Measurements from ENCODE around the gene LRP5. TPM values are rescaled to one million over a fixed set of nuclear protein-coding genes. Genes with fewer than 3 reads are reported as not detected.

LRP5 gene
- total and polyA plus RNA-seq, 2 donors = 10.1 to 22.1 TPM

DNA sequence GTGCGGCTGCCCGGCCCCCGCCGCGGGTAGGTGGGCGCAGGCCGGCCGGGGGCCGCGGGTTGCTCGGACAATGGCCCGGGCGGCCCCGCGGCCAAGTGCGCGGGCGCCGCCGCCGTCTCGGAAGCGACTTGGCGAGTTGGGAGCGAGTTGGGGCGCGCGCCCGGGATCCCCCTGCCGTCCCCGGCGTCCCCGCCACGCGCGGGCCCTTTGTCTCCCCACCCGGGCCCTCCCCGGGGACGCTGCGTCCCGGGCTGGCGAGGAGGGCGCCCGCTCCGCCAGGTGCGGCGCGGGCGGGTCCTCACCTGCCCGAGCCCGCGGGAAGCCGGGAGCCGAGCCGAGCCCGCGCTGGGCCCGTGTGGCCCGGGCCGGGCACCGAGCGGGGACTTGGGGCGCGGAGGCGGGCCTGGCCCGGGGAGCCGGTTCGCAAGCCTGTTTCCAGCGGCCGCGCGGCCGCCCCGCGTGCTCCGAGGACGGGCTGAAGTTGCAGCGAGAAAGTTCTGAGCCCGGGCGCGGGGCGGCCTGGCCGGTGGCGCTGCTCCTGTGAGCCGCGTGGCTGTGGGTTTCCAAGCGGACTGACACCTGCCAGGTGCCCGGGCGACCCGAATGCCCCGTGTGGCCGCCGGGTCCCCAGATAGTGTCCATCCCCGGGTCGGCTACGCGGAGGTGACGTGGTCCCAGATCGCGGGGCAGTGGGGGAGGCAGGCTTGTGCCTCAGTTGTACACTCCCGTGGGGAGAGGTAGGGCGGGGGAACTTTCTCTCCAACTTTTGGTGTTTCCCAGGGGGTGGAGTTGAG is 586 bp downstream of the LRP5 start:
- Histone ChIP-seq H3K4me3 (ENCODE audit: low read length in 2 of 2) (peak overlapping the region; percentile 62 to 83), H3K9me3 (ENCODE audit: control insufficient read depth in 2 of 2, insufficient read depth in 1 of 2, low read length in 1 of 2) (peaks cover 0 to 11% of the 10 kb centered on the region in 2 donors), H3K27me3 (ENCODE audit: control insufficient read depth in 2 of 2, insufficient read depth in 1 of 2, low read length in 1 of 2) (peaks cover 0 to 10% of the 10 kb centered on the region in 2 donors), H3K36me3 (ENCODE audit: control insufficient read depth in 2 of 2, insufficient read depth in 2 of 2, low read length in 1 of 2) (no peaks in the 10 kb centered on the region), H3K27ac (ENCODE audit: low read depth in 1 of 2, low read length in 1 of 2) (peak overlapping the region in 1 of 2 donors; percentile 39), H3K4me1 (ENCODE audit: control insufficient read depth in 2 of 2, insufficient read depth in 2 of 2, low read length in 2 of 2) (peaks cover 20 to 46% of the 10 kb centered on the region in 2 donors)
- DNase-seq (ENCODE audit: low read depth in 6 of 9, low spot score in 9 of 9) = no peak
- under 1% methylated on average over 102 of the region's 102 CpGs for WGBS

DNA sequence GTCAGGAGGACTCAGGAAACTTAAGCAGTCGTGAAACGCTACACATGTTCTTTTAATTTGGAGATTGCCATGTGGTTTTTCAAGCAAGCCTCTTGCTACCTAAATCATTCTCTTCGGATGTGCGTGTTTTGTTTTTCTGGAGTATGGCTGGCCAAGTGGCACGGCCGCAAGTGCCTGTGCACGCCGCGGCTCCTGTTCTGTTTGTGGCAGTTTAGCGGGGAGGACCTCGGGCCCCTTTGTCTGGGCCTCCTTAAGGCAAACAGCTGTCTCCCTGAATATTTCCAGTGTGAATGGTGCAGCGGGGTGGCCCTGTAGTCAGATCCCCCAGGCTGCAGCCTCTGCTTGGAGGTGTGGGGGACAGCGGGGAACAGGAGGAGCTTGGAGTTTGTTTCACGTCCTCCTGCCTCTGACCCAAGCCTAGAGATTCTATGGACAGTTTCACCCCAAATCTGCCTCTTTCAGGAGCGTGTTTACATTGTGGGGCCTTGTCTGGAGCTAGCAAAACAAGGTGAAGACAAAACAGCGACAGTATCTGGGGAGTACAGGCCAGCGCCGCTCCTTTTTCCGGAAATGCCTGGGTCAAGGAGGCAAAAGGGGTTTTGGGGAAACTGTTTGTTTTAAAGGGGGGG is 1.3 kb downstream of the LRP5 start:
- H3K4me3 ChIP-seq (ENCODE audit: low read length in 2 of 2) = peak overlapping the region; percentile 62 to 83
- H3K27me3 ChIP-seq (ENCODE audit: control insufficient read depth in 2 of 2, insufficient read depth in 1 of 2, low read length in 1 of 2) = peaks cover 0 to 10% of the 10 kb centered on the region in 2 donors
- peak in 1 of 9 donors; percentile 52 for DNase-seq (ENCODE audit: low read depth in 6 of 9, low spot score in 9 of 9)
- H3K9me3 ChIP-seq (ENCODE audit: control insufficient read depth in 2 of 2, insufficient read depth in 1 of 2, low read length in 1 of 2) = peaks cover 0 to 11% of the 10 kb centered on the region in 2 donors
- WGBS = 9% methylated on average over 19 of the region's 19 CpGs
- H3K4me1 ChIP-seq (ENCODE audit: control insufficient read depth in 2 of 2, insufficient read depth in 2 of 2, low read length in 2 of 2) = peaks cover 20 to 46% of the 10 kb centered on the region in 2 donors
- H3K36me3 ChIP-seq (ENCODE audit: control insufficient read depth in 2 of 2, insufficient read depth in 2 of 2, low read length in 1 of 2) = no peaks in the 10 kb centered on the region
- H3K27ac ChIP-seq (ENCODE audit: low read depth in 1 of 2, low read length in 1 of 2) = peak overlapping the region; percentile 25 to 39

DNA sequence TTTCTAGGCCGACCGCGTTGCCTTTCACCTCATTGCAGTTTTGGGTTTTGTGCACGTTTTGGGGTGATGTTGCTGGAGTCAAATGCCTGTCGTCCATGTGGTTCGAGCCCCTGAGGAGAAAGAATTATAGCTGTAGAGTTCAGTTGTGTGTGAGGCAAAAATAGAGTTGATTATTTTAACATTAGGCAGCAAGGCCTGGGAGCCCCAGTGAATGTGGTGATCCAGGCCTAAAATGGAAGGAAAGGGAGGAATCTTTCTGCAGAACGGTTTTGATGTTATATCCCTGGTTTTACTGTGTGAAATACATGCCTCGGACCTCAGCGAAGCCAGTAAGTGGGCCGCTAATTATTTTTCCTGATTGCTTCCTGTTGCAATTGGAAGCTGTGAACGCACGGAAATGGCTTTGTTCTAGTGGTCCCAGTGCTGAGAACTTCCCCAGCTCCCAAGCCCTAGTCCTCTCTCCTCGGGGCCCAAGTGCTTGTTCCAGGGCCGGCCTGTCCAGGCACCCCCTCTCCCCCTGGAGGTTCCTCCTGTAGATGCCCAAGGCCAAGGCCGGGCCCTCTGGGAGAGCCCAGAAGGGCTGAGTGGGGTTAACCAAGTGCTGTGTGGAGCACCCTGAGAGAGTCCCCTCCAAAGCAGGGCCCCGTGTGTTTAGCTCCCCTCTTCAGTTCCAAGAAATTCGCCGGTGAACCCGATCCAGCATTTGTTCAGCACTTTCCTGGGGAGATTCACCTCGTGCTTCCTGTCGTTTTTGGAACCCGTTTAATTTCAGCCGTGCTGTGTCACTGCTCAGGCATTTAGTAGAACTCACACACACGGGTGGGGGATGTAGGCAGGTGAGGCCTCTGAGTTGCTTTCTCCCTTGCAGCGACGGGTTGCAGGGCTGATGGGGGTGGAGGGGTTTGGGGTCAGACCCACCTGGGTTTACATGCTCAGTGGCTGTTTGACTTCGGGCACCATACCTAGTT is 2.1 kb downstream of the LRP5 start:
- 30% methylated on average over 27 of the region's 27 CpGs for WGBS
- DNase-seq (ENCODE audit: low read depth in 6 of 9, low spot score in 9 of 9) = peak in 1 of 9 donors; percentile 63
- Histone ChIP-seq H3K27ac (ENCODE audit: low read depth in 1 of 2, low read length in 1 of 2) (peak overlapping the region; percentile 64 to 80), H3K4me1 (ENCODE audit: control insufficient read depth in 2 of 2, insufficient read depth in 2 of 2, low read length in 2 of 2) (peaks cover 20 to 46% of the 10 kb centered on the region in 2 donors), H3K9me3 (ENCODE audit: control insufficient read depth in 2 of 2, insufficient read depth in 1 of 2, low read length in 1 of 2) (peaks cover 0 to 11% of the 10 kb centered on the region in 2 donors), H3K36me3 (ENCODE audit: control insufficient read depth in 2 of 2, insufficient read depth in 2 of 2, low read length in 1 of 2) (no peaks in the 10 kb centered on the region), H3K4me3 (ENCODE audit: low read length in 2 of 2) (peak overlapping the region; percentile 62 to 83), H3K27me3 (ENCODE audit: control insufficient read depth in 2 of 2, insufficient read depth in 1 of 2, low read length in 1 of 2) (peaks cover 0 to 10% of the 10 kb centered on the region in 2 donors)

DNA sequence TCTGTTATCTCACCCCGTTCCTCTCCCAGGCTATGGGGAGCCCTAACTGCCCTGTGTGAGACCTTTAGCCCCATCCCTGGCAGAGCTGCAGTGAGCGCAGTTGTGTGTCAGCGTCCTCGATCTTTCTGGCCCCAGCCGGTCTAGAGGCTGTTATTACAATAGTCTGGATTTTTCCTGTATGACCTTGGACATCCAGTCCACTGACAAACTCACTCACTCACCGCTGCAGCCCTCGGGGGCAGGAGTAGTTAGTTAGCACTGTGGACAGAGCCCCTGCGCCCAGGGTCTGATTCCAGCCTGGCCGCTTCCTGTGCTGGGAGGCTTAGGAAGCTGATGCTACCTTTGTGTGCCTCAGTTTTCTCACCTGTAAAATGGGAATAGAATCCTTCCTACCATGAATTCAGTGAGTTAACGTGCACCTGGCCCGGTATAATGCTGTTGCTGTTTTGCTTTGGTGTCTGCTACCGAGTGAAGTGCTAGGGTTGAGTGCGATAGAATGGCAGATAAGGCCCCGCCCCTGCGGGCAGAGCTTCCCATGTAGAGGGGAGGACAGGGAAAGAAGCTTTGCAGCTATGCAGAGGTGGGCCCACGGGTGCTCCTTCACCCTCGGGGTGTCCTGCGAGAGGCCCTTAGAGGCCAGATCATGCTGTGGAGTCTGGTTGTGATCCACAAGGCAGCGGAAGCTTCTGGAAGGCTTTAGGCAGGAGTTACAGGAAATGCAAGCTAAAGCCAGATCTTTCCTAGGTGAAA is 3.0 kb downstream of the LRP5 start:
- no peak overlapping the region for H3K4me3 ChIP-seq (ENCODE audit: low read length in 2 of 2)
- peak in 3 of 9 donors; percentile 33 to 67 (median 55) for DNase-seq (ENCODE audit: low read depth in 6 of 9, low spot score in 9 of 9)

DNA sequence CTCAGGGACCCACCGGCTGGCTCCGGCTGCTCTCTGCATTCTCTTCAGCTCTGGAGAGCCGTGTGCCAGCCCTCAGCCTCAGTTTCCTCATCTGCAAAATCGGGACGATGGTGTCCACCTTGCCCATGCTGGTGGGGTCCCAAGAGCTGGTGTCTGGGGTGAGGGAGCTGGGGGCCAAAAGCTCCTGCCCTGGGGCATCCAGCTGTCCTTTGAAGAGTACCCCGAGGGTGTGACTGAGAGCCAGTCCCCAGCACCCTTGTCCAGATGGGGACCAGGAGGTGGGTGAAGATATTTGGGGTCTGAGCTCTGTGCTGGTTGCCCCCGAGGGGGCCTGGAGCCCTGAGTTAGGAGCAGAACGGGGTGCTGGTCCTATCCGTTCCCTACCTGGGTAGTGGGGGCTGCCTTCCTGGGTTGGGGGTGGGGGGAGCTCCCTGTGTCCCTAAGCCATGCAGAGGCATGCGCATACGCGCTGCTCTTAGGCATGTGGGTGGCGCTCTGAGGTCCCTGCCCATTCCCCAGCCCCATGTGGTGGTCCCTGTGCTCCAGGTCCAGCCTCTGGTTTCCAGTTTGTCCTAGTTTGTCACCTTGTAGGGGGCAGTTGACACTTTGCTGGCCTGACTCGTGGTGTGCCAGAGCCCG is 4.9 kb downstream of the LRP5 start:
- Histone ChIP-seq H3K4me3 (ENCODE audit: low read length in 2 of 2) (no peak overlapping the region), H3K9me3 (ENCODE audit: control insufficient read depth in 2 of 2, insufficient read depth in 1 of 2, low read length in 1 of 2) (peaks cover 0 to 6% of the 10 kb centered on the region in 2 donors), H3K27ac (ENCODE audit: low read depth in 1 of 2, low read length in 1 of 2) (no peak overlapping the region), H3K4me1 (ENCODE audit: control insufficient read depth in 2 of 2, insufficient read depth in 2 of 2, low read length in 2 of 2) (peaks cover 17 to 36% of the 10 kb centered on the region in 2 donors), H3K36me3 (ENCODE audit: control insufficient read depth in 2 of 2, insufficient read depth in 2 of 2, low read length in 1 of 2) (no peaks in the 10 kb centered on the region), H3K27me3 (ENCODE audit: control insufficient read depth in 2 of 2, insufficient read depth in 1 of 2, low read length in 1 of 2) (peaks cover 0 to 5% of the 10 kb centered on the region in 2 donors)
- 92% methylated on average over 15 of the region's 15 CpGs for WGBS
- DNase-seq (ENCODE audit: low read depth in 6 of 9, low spot score in 9 of 9) = no peak

More for the DNA sequence above, 3.0 kb downstream of the LRP5 start:
- Histone ChIP-seq H3K4me1 (ENCODE audit: control insufficient read depth in 2 of 2, insufficient read depth in 2 of 2, low read length in 2 of 2) (peaks cover 20 to 46% of the 10 kb centered on the region in 2 donors), H3K27me3 (ENCODE audit: control insufficient read depth in 2 of 2, insufficient read depth in 1 of 2, low read length in 1 of 2) (peaks cover 0 to 10% of the 10 kb centered on the region in 2 donors), H3K9me3 (ENCODE audit: control insufficient read depth in 2 of 2, insufficient read depth in 1 of 2, low read length in 1 of 2) (peaks cover 0 to 11% of the 10 kb centered on the region in 2 donors), H3K36me3 (ENCODE audit: control insufficient read depth in 2 of 2, insufficient read depth in 2 of 2, low read length in 1 of 2) (no peaks in the 10 kb centered on the region), H3K27ac (ENCODE audit: low read depth in 1 of 2, low read length in 1 of 2) (peak overlapping the region in 1 of 2 donors; percentile 80)
- WGBS = 86% methylated on average over 19 of the region's 19 CpGs

DNA sequence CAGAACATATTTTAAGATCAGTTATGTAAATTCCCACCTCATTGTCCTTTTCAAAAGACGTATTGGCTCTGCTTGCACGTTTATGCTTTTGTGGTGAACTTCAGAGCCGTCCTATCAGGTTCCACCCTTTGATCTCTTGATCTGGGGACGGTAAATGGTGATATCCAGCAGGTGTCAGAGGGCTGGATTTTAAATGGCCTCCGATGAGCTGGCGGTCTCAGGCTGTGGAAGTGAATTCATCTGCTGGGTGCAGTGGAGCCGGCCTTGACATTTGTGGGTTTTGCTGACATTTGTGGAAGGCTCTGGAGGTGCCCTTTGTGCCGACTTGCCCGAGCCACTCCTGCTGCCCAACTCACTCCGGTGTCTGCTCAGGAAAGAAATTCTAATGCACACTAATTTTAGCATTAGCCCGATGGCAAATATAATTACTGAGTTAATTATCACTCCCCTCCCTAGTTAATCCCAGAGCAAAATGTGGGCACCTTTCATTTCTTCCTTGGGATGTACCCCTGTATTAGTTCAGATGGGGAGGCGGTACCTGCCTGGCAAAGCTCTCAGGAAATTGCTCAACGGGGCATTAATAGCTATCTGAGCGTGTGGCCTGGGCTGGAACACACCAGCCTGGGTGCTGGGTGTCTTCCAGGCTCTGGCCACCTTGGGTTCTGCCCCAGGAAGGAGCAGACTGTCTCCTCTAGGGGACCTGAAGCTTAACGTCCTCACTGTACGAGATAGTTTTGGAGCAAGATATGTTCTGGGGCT is 9.1 kb downstream of the LRP5 start:
- Histone ChIP-seq H3K27me3 (ENCODE audit: control insufficient read depth in 2 of 2, insufficient read depth in 1 of 2, low read length in 1 of 2) (no peaks in the 10 kb centered on the region), H3K36me3 (ENCODE audit: control insufficient read depth in 2 of 2, insufficient read depth in 2 of 2, low read length in 1 of 2) (no peaks in the 10 kb centered on the region), H3K9me3 (ENCODE audit: control insufficient read depth in 2 of 2, insufficient read depth in 1 of 2, low read length in 1 of 2) (peaks cover 0 to 6% of the 10 kb centered on the region in 2 donors), H3K4me3 (ENCODE audit: low read length in 2 of 2) (no peak overlapping the region), H3K4me1 (ENCODE audit: control insufficient read depth in 2 of 2, insufficient read depth in 2 of 2, low read length in 2 of 2) (peaks cover 0 to 15% of the 10 kb centered on the region in 2 donors), H3K27ac (ENCODE audit: low read depth in 1 of 2, low read length in 1 of 2) (no peak overlapping the region)
- WGBS = 81% methylated on average over 16 of the region's 16 CpGs
- DNase-seq (ENCODE audit: low read depth in 6 of 9, low spot score in 9 of 9) = no peak

DNA sequence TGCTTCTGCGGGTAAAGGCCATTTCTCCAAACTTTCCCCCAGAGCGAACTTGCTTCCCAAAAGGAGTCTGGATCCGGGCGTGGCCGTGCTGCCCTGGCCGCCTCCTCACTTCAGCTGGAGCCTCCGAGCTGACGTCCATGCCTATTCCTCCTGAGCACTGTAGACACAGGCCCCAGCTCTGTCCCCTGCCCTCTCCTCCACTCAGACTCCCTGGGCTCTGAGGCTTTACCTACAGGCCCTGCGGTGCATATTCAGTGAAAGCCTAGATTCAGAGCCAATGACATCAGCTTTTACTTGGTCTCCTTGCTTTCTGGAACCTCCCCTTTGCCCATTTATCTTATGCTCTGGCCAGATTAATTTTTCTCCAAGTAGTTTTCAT is 9.7 kb downstream of the LRP5 start:
- H3K27ac ChIP-seq (ENCODE audit: low read depth in 1 of 2, low read length in 1 of 2) = no peak overlapping the region
- H3K27me3 ChIP-seq (ENCODE audit: control insufficient read depth in 2 of 2, insufficient read depth in 1 of 2, low read length in 1 of 2) = no peaks in the 10 kb centered on the region
- peaks cover 0 to 20% of the 10 kb centered on the region in 2 donors for H3K4me1 ChIP-seq (ENCODE audit: control insufficient read depth in 2 of 2, insufficient read depth in 2 of 2, low read length in 2 of 2)

More for the DNA sequence above, 9.7 kb downstream of the LRP5 start:
- Histone ChIP-seq H3K36me3 (ENCODE audit: control insufficient read depth in 2 of 2, insufficient read depth in 2 of 2, low read length in 1 of 2) (no peaks in the 10 kb centered on the region), H3K4me3 (ENCODE audit: low read length in 2 of 2) (no peak overlapping the region), H3K9me3 (ENCODE audit: control insufficient read depth in 2 of 2, insufficient read depth in 1 of 2, low read length in 1 of 2) (peaks cover 0 to 1% of the 10 kb centered on the region in 2 donors)
- WGBS = 98% methylated on average over 9 of the region's 9 CpGs
- DNase-seq (ENCODE audit: low read depth in 6 of 9, low spot score in 9 of 9) = no peak
